Posterior cingulate gyrus (tissue), 11 donors: ENCODE results near the gene ST6GALNAC3.
A peak's percentile ranks its signal among the peaks of the same experiment; 100 is the strongest.
"Not testable (repeated sequence)": the region's sequence is repeated elsewhere in the genome, so short reads cannot be mapped to it uniquely, and the experiment has no call there.

Experiments
- DNase-seq, 10 donors: peaks; one replicate each; pipeline versions ENCODE4 v3.0.0 to v3.0.0-alpha.2; 2020 to 2021; ENCODE audit warnings: mixed read lengths in 3 of 10
- intact Hi-C: fragments of 100-400 bp; cut with DNase I; formaldehyde crosslinking; loops from one replicate; pipeline ENCODE4 v1.15.1; 2023

ST6GALNAC3 gene

GRCh38 chr1:76234061-76234460, 159.5 kb downstream of the ST6GALNAC3 start:
- no peak for DNase-seq
- intact Hi-C loops: no loop called here

- no peak for DNase-seq
- intact Hi-C loops: no loop called here
Measured at GRCh38 chr1:76237211-76237610, 162.7 kb downstream of the ST6GALNAC3 start.

GRCh38 chr1:76238094-76238628, 163.6 kb downstream of the ST6GALNAC3 start:
- DNase-seq: no peak
- intact Hi-C loops: no loop called here

GRCh38 chr1:76239470-76239918, 164.9 kb downstream of the ST6GALNAC3 start:
- intact Hi-C loops: no loop called here
- DNase-seq: no peak

- intact Hi-C loops: no loop called here
- DNase-seq: no peak
Measured at GRCh38 chr1:76240316-76240715, 165.8 kb downstream of the ST6GALNAC3 start.

- intact Hi-C loops, DNase-seq: not testable (repeated sequence)
Measured at GRCh38 chr1:76242587-76242986, 168.0 kb downstream of the ST6GALNAC3 start.

GRCh38 chr1:76247261-76247852, 172.8 kb downstream of the ST6GALNAC3 start:
- DNase-seq: no peak
- intact Hi-C loops: no loop called here

- intact Hi-C loops: no loop called here
- no peak for DNase-seq
Measured at GRCh38 chr1:76250271-76250670, 175.7 kb downstream of the ST6GALNAC3 start.

- intact Hi-C loops: no loop called here
- no peak for DNase-seq
Measured at GRCh38 chr1:76252431-76252830, 177.9 kb downstream of the ST6GALNAC3 start.

GRCh38 chr1:76254104-76255030, 179.8 kb downstream of the ST6GALNAC3 start:
- DNase-seq: no peak
- intact Hi-C loops: no loop called here

GRCh38 chr1:76256289-76257223, 182.0 kb downstream of the ST6GALNAC3 start:
- intact Hi-C loops: no loop called here
- DNase-seq: no peak

GRCh38 chr1:76257823-76258222, 183.3 kb downstream of the ST6GALNAC3 start:
- intact Hi-C loops: no loop called here
- no peak for DNase-seq

GRCh38 chr1:76259270-76259669, 184.7 kb downstream of the ST6GALNAC3 start:
- no peak for DNase-seq
- intact Hi-C loops: no loop called here

GRCh38 chr1:76260279-76260678, 185.7 kb downstream of the ST6GALNAC3 start:
- intact Hi-C loops: no loop called here
- DNase-seq: no peak

GRCh38 chr1:76262601-76263000, 188.1 kb downstream of the ST6GALNAC3 start:
- intact Hi-C loops: no loop called here
- no peak for DNase-seq

GRCh38 chr1:76264642-76265041, 190.1 kb downstream of the ST6GALNAC3 start:
- no peak for DNase-seq
- intact Hi-C loops: no loop called here

GRCh38 chr1:76266762-76267161, 192.2 kb downstream of the ST6GALNAC3 start:
- DNase-seq: no peak
- intact Hi-C loops: no loop called here

GRCh38 chr1:76267631-76268030, 193.1 kb downstream of the ST6GALNAC3 start:
- intact Hi-C loops: no loop called here
- no peak for DNase-seq

GRCh38 chr1:76268341-76268740, 193.8 kb downstream of the ST6GALNAC3 start:
- DNase-seq: peak in 1 of 10 donors; percentile 70
- intact Hi-C loops: no loop called here

GRCh38 chr1:76269155-76269554, 194.6 kb downstream of the ST6GALNAC3 start:
- intact Hi-C loops: no loop called here
- DNase-seq: no peak
